CD4-positive, alpha-beta T cell treated with Interleukin-10 for 1 hour (primary cell): ENCODE data around the gene SSR2.
"Not testable (repeated sequence)": the region's sequence is repeated elsewhere in the genome, so short reads cannot be mapped to it uniquely, and the experiment has no call there.

Experiments used
- DNase-seq: peaks from one replicate; pipeline ENCODE4 v3.0.0-alpha.2; 2020

Gene SSR2

GRCh38 chr1:156045076-156045475, 24.3 kb upstream of the SSR2 start:
- DNase-seq = no peak

- no peak for DNase-seq
Observed at GRCh38 chr1:156042828-156043227, 22.1 kb upstream of the SSR2 start.

GRCh38 chr1:156034991-156035390, 14.2 kb upstream of the SSR2 start:
- DNase-seq = not testable (repeated sequence)

- DNase-seq = no peak
Observed at GRCh38 chr1:156033011-156033410, 12.3 kb upstream of the SSR2 start.

GRCh38 chr1:156026588-156026987, 5.8 kb upstream of the SSR2 start:
- no peak for DNase-seq

- DNase-seq = peak; percentile 42
Observed at GRCh38 chr1:156025876-156026275, 5.1 kb upstream of the SSR2 start.

GRCh38 chr1:156024801-156025200, 4.0 kb upstream of the SSR2 start:
- DNase-seq = no peak

- DNase-seq = no peak
Observed at GRCh38 chr1:156021954-156022353, 1.2 kb upstream of the SSR2 start.

GRCh38 chr1:156021093-156021428, 310 bp upstream of the SSR2 start:
- DNase-seq = no peak

- no peak for DNase-seq
Observed at GRCh38 chr1:156019946-156020292, 832 bp downstream of the SSR2 start.

- DNase-seq = no peak
Observed at GRCh38 chr1:156014829-156015228, 5.9 kb downstream of the SSR2 start.

GRCh38 chr1:156012051-156012817, 8.5 kb downstream of the SSR2 start:
- no peak for DNase-seq

- DNase-seq = no peak
Observed at GRCh38 chr1:156009404-156009803, 11.3 kb downstream of the SSR2 start.

- DNase-seq = no peak
Observed at GRCh38 chr1:156006666-156007376, 13.9 kb downstream of the SSR2 start.

- peak; percentile 55 for DNase-seq
Observed at GRCh38 chr1:156004843-156005584, 15.7 kb downstream of the SSR2 start.

- no peak for DNase-seq
Observed at GRCh38 chr1:156003923-156004188, 16.9 kb downstream of the SSR2 start.

- no peak for DNase-seq
Observed at GRCh38 chr1:156002188-156002911, 18.4 kb downstream of the SSR2 start.

- no peak for DNase-seq
Observed at GRCh38 chr1:156001662-156002171, 19.0 kb downstream of the SSR2 start.

GRCh38 chr1:156001021-156001661, 19.6 kb downstream of the SSR2 start:
- DNase-seq = no peak

- no peak for DNase-seq
Observed at GRCh38 chr1:155999964-156000363, 20.8 kb downstream of the SSR2 start.

- no peak for DNase-seq
Observed at GRCh38 chr1:155996166-155996565, 24.6 kb downstream of the SSR2 start.

- DNase-seq = no peak
Observed at GRCh38 chr1:155993595-155993994, 27.2 kb downstream of the SSR2 start.
